WTC11 (cell line): ENCODE measurements around the gene ITGA3. TPM values are rescaled to one million over a fixed set of nuclear protein-coding genes. Genes with fewer than 3 reads are reported as not detected.

Source experiments
- ATAC-seq: fragments of 200-7000 bp; cut with Tn5 transposase; 2 replicates; pipeline ENCODE4 v1.10.0; 2021; ENCODE audit warnings: mild to moderate bottlenecking, moderate library complexity
- CTCF ChIA-PET: fragments of 300-600 bp; sonication (Branson Sonifier 250); formaldehyde crosslinking; loops from one replicate; lab custom pipeline; 2021; ENCODE audit warnings: antibody characterized with exemption; lab: Charles Lee
- POLR2A ChIA-PET: fragments of 350-600 bp; sonication (Branson Sonifier 250); formaldehyde crosslinking; loops from one replicate; lab custom pipeline; 2021; ENCODE audit warnings: antibody characterized with exemption; lab: Charles Lee
- DNase-seq: peaks from one replicate; pipeline ENCODE4 v3.0.0; 2021; ENCODE audit warnings: low spot score
- H3K27ac Mint-ChIP-seq: 2 replicates; pipeline ENCODE4 v1.8.0; 2021; ENCODE audit warnings: mixed read lengths
- H3K27me3 Mint-ChIP-seq: 2 replicates; pipeline ENCODE4 v1.8.0; 2021; ENCODE audit warnings: low read depth, mild to moderate bottlenecking, moderate library complexity, mixed read lengths
- H3K36me3 Mint-ChIP-seq: 2 replicates; pipeline ENCODE4 v1.8.0; 2021; ENCODE audit warnings: mixed read lengths
- H3K4me1 Mint-ChIP-seq: 2 replicates; pipeline ENCODE4 v1.8.0; 2022; ENCODE audit warnings: mixed read lengths
- H3K4me3 Mint-ChIP-seq: 2 replicates; pipeline ENCODE4 v1.8.0; 2021; ENCODE audit warnings: mild to moderate bottlenecking, moderate library complexity, mixed read lengths
- H3K9me3 Mint-ChIP-seq: 2 replicates; pipeline ENCODE4 v1.8.0; 2021; ENCODE audit warnings: mixed read lengths
- ATF1 ChIP-seq: sonication (generic); formaldehyde crosslinking; IDR thresholded peaks from 2 replicates; pipeline ENCODE4 v1.8.1; 2023; ENCODE audit warnings: mild to moderate bottlenecking, moderate library complexity, missing genetic modification reagents
- ATF3 ChIP-seq: sonication (generic); formaldehyde crosslinking; conservative IDR thresholded peaks from 2 replicates; pipeline ENCODE4 v1.8.1; 2022; ENCODE audit warnings: mild to moderate bottlenecking, missing genetic modification reagents
- CBFB ChIP-seq: sonication (generic); formaldehyde crosslinking; IDR thresholded peaks from 2 replicates; pipeline ENCODE4 v1.8.1; 2022; ENCODE audit warnings: mild to moderate bottlenecking, low read depth, missing genetic modification reagents
- ESRRA ChIP-seq: sonication (generic); formaldehyde crosslinking; IDR thresholded peaks from 2 replicates; pipeline ENCODE4 v1.8.1; 2022; ENCODE audit warnings: mild to moderate bottlenecking, missing genetic modification reagents, borderline replicate concordance
- GRHL2 ChIP-seq: fragments of 250-450 bp; sonication (Bioruptor Pico); IDR thresholded peaks from 2 replicates; pipeline ENCODE4 v1.8.0; 2022; ENCODE audit warnings: mild to moderate bottlenecking, moderate library complexity; ENCODE audit not compliant: insufficient replicate concordance, severe bottlenecking
- KAT7 ChIP-seq: sonication (generic); formaldehyde crosslinking; IDR thresholded peaks from 2 replicates; pipeline ENCODE4 v1.8.1; 2023; ENCODE audit warnings: missing genetic modification reagents, mild to moderate bottlenecking, borderline replicate concordance
- MXD4 ChIP-seq: fragments of 250-450 bp; sonication (Bioruptor Pico); IDR thresholded peaks from 2 replicates; pipeline ENCODE4 v1.8.0; 2021; ENCODE audit warnings: mild to moderate bottlenecking, moderate library complexity, borderline replicate concordance
- NR3C1 ChIP-seq: sonication (generic); formaldehyde crosslinking; conservative IDR thresholded peaks from 2 replicates; pipeline ENCODE4 v1.8.1; 2023; ENCODE audit warnings: low read depth, mild to moderate bottlenecking, missing genetic modification reagents
- PRDM15 ChIP-seq: sonication (generic); formaldehyde crosslinking; IDR thresholded peaks from 2 replicates; pipeline ENCODE4 v1.8.0; 2022; ENCODE audit warnings: missing genetic modification reagents
- RELA ChIP-seq: sonication (generic); formaldehyde crosslinking; IDR thresholded peaks from 2 replicates; pipeline ENCODE4 v1.8.1; 2022; ENCODE audit warnings: missing genetic modification reagents, mild to moderate bottlenecking, borderline replicate concordance
- RORB ChIP-seq: fragments of 250-450 bp; sonication (Bioruptor Pico); IDR thresholded peaks from 2 replicates; pipeline ENCODE4 v1.9.0; 2021; ENCODE audit warnings: mild to moderate bottlenecking
- SMAD3 ChIP-seq: sonication (generic); formaldehyde crosslinking; IDR thresholded peaks from 2 replicates; pipeline ENCODE4 v1.8.0; 2022; ENCODE audit warnings: missing genetic modification reagents, mild to moderate bottlenecking, borderline replicate concordance
- SMAD4 ChIP-seq: sonication (generic); formaldehyde crosslinking; IDR thresholded peaks from 2 replicates; pipeline ENCODE4 v1.8.0; 2022; ENCODE audit warnings: mild to moderate bottlenecking, missing genetic modification reagents
- SP1 ChIP-seq: sonication (generic); formaldehyde crosslinking; conservative IDR thresholded peaks from 2 replicates; pipeline ENCODE4 v1.8.1; 2022; ENCODE audit warnings: missing genetic modification reagents
- ZBTB21 ChIP-seq: sonication (generic); formaldehyde crosslinking; IDR thresholded peaks from 2 replicates; pipeline ENCODE4 v1.8.1; 2023; ENCODE audit warnings: mild to moderate bottlenecking, missing genetic modification reagents, borderline replicate concordance
- ZNF219 ChIP-seq: sonication (generic); formaldehyde crosslinking; IDR thresholded peaks from 2 replicates; pipeline ENCODE4 v1.8.0; 2023; ENCODE audit warnings: missing genetic modification reagents, mild to moderate bottlenecking, borderline replicate concordance
- ZNF263 ChIP-seq: sonication (generic); formaldehyde crosslinking; IDR thresholded peaks from 2 replicates; pipeline ENCODE4 v1.8.1; 2022; ENCODE audit warnings: low read depth, mild to moderate bottlenecking, moderate library complexity, missing genetic modification reagents
- ZNF317 ChIP-seq: sonication (generic); formaldehyde crosslinking; IDR thresholded peaks from 2 replicates; pipeline ENCODE4 v1.8.1; 2023; ENCODE audit warnings: low read depth, mild to moderate bottlenecking, moderate library complexity, missing genetic modification reagents, borderline replicate concordance
- ZNF425 ChIP-seq: fragments of 250-450 bp; sonication (Bioruptor Pico); conservative IDR thresholded peaks from 2 replicates; pipeline ENCODE4 v1.9.0; 2021; ENCODE audit warnings: mild to moderate bottlenecking
- total RNA-seq: library from RNA; stranded (reverse); gene quantifications from 3 replicates; pipeline ENCODE4 v1.2.3, GENCODE V29; 2021

Gene ITGA3
- total RNA-seq, 1 experiment from 2014 or later = 35.3 TPM

- Mint-ChIP-seq H3K4me3 (no peak overlapping the region), H3K27me3 (no peaks in the 10 kb centered on the region), H3K9me3 (no peaks in the 10 kb centered on the region), H3K36me3 (no peaks in the 10 kb centered on the region), H3K4me1 (peaks cover 6% of the 10 kb centered on the region), H3K27ac (no peak overlapping the region)
- ChIA-PET CTCF (interaction anchor here (0.9 to 5.4 kb wide), 10 partner anchors 12 to 109 kb away, joined by 3 to 62 read pairs (median 6); partner anchors contain the start of gene ITGA3), POLR2A (interaction anchor here (1.3 kb wide), 1 partner anchor 34 kb away, joined by 3 read pairs; no protein-coding TSS in a partner anchor)
- ATAC-seq = no peak
- no peak for DNase-seq
- no peak for TF ChIP-seq ESRRA (CRISPR knock-in tag)
- no peak for TF ChIP-seq ATF1 (CRISPR knock-in tag)
- no peak for TF ChIP-seq KAT7 (CRISPR knock-in tag)
- no peak for TF ChIP-seq ATF3
- TF ChIP-seq SMAD4 (CRISPR knock-in tag) = no peak
- TF ChIP-seq RELA = no peak
- no peak for TF ChIP-seq SMAD3 (CRISPR knock-in tag)
- no peak for TF ChIP-seq ZNF425 (CRISPR knock-in tag)
- TF ChIP-seq GRHL2 = no peak
- no peak for TF ChIP-seq ZNF219
- TF ChIP-seq ZNF317 (CRISPR knock-in tag) = no peak
- no peak for TF ChIP-seq ZBTB21 (CRISPR knock-in tag)
- no peak for TF ChIP-seq ZNF263
- TF ChIP-seq SP1 (CRISPR knock-in tag) = no peak
- TF ChIP-seq MXD4 (CRISPR knock-in tag) = no peak
Observed at GRCh38 chr17:50090971-50091917, 35.3 kb downstream of the ITGA3 start.

- Mint-ChIP-seq H3K36me3 (no peaks in the 10 kb centered on the region), H3K4me3 (no peak overlapping the region), H3K4me1 (peaks cover 6% of the 10 kb centered on the region), H3K27me3 (no peaks in the 10 kb centered on the region), H3K9me3 (no peaks in the 10 kb centered on the region), H3K27ac (no peak overlapping the region)
- no peak for DNase-seq
- TF ChIP-seq RORB (CRISPR knock-in tag) (no peak), PRDM15 (CRISPR knock-in tag) (no peak), SMAD3 (CRISPR knock-in tag) (no peak), NR3C1 (CRISPR knock-in tag) (no peak), CBFB (CRISPR knock-in tag) (no peak)
- CTCF ChIA-PET = interaction anchor here (0.6 to 5.4 kb wide), 11 partner anchors 12 to 109 kb away, joined by 3 to 62 read pairs (median 5); partner anchors contain the start of genes ITGA3 and SAMD14
- POLR2A ChIA-PET = interaction anchor here (1.3 kb wide), 1 partner anchor 35 kb away, joined by 3 read pairs; no protein-coding TSS in a partner anchor
- no peak for ATAC-seq
Observed at GRCh38 chr17:50091918-50092285, 36.0 kb downstream of the ITGA3 start.
